Measurements from ENCODE around the gene WNT7A.

- TF ChIP-seq POLR2A (IDR thresholded peaks at IDR 0.05; ENCODE audit: low read depth, low read length) = no peak
- TF ChIP-seq POLR2AphosphoS5 (IDR thresholded peaks at IDR 0.05; ENCODE audit: low read depth, low read length) = no peak
- TF ChIP-seq TAF1 (IDR thresholded peaks at IDR 0.05; ENCODE audit: borderline replicate concordance, low read depth, low read length) = no peak
These were observed 56.8 kb downstream of the WNT7A start for GRCh38 chr3:13822871-13823585.

Measured in GM12892 (cell line).